Measurements from ENCODE around the gene MED9.

MED9 gene

GRCh38 chr17:17466511-17466910 lies 10.3 kb upstream of the MED9 start:
- no peak for DNase-seq (ENCODE audit: low read depth)
- no peak overlapping the region for H3K4me3 ChIP-seq (ENCODE audit: low read depth, low read length)
- TF ChIP-seq CTCF (IDR thresholded peaks at IDR 0.05; ENCODE audit: low read depth, low read length) = no peak

GRCh38 chr17:17467016-17467415 lies 9.8 kb upstream of the MED9 start:
- no peak overlapping the region for H3K4me3 ChIP-seq (ENCODE audit: low read depth, low read length)
- no peak for TF ChIP-seq MAX (IDR thresholded peaks at IDR 0.05; ENCODE audit: low read depth, low read length)
- TF ChIP-seq CTCF (IDR thresholded peaks at IDR 0.05; ENCODE audit: low read depth, low read length) = no peak
- no peak for TF ChIP-seq MYC (IDR thresholded peaks at IDR 0.05; ENCODE audit: low read depth, low read length)
- no peak for TF ChIP-seq POLR2A (IDR thresholded peaks at IDR 0.05; ENCODE audit: extremely low read depth, insufficient read length)
- no peak for DNase-seq (ENCODE audit: low read depth)

GRCh38 chr17:17467720-17468119 lies 9.1 kb upstream of the MED9 start:
- TF ChIP-seq MAX (IDR thresholded peaks at IDR 0.05; ENCODE audit: low read depth, low read length) (no peak), MYC (IDR thresholded peaks at IDR 0.05; ENCODE audit: low read depth, low read length) (no peak), POLR2A (IDR thresholded peaks at IDR 0.05; ENCODE audit: extremely low read depth, insufficient read length) (no peak), CTCF (IDR thresholded peaks at IDR 0.05; ENCODE audit: low read depth, low read length) (no peak)
- H3K4me3 ChIP-seq (ENCODE audit: low read depth, low read length) = no peak overlapping the region
- peak; percentile 23 for DNase-seq (ENCODE audit: low read depth)

- no peak overlapping the region for H3K4me3 ChIP-seq (ENCODE audit: low read depth, low read length)
- TF ChIP-seq POLR2A (IDR thresholded peaks at IDR 0.05; ENCODE audit: extremely low read depth, insufficient read length) (no peak), MYC (IDR thresholded peaks at IDR 0.05; ENCODE audit: low read depth, low read length) (no peak), CTCF (IDR thresholded peaks at IDR 0.05; ENCODE audit: low read depth, low read length) (no peak), MAX (IDR thresholded peaks at IDR 0.05; ENCODE audit: low read depth, low read length) (no peak)
Measured at GRCh38 chr17:17468217-17469010, 8.4 kb upstream of the MED9 start.

GRCh38 chr17:17469358-17469757 lies 7.4 kb upstream of the MED9 start:
- TF ChIP-seq CTCF (IDR thresholded peaks at IDR 0.05; ENCODE audit: low read depth, low read length) = no peak
- TF ChIP-seq POLR2A (IDR thresholded peaks at IDR 0.05; ENCODE audit: extremely low read depth, insufficient read length) = no peak
- TF ChIP-seq MAX (IDR thresholded peaks at IDR 0.05; ENCODE audit: low read depth, low read length) = no peak
- TF ChIP-seq MYC (IDR thresholded peaks at IDR 0.05; ENCODE audit: low read depth, low read length) = no peak
- DNase-seq (ENCODE audit: low read depth) = no peak

More at GRCh38 chr17:17468217-17469010, 8.4 kb upstream of the MED9 start:
- DNase-seq (ENCODE audit: low read depth) = no peak

More at GRCh38 chr17:17469358-17469757, 7.4 kb upstream of the MED9 start:
- no peak overlapping the region for H3K4me3 ChIP-seq (ENCODE audit: low read depth, low read length)
